HepG2 (cell line): ENCODE data around the gene CBX2. TPM values are rescaled to one million over a fixed set of nuclear protein-coding genes. Genes with fewer than 3 reads are reported as not detected.

Experiments used
- CREM ChIP-seq, 2 experiments: sonication (generic) in 1 of 2; formaldehyde crosslinking in 1 of 2; IDR thresholded peaks; 2 replicates each; pipeline versions ENCODE4 v1.4.0 to v1.6.1; 2016 to 2020; ENCODE audit warnings: antibody characterized with exemption in 1 of 2, mild to moderate bottlenecking in 1 of 2, missing genetic modification reagents in 1 of 2
- GATAD2A ChIP-seq: IDR thresholded peaks from 2 replicates; pipeline ENCODE4 v1.6.1; 2016
- HDAC6 ChIP-seq: fragments of 200-600 bp; sonication (generic); IDR thresholded peaks from 2 replicates; pipeline ENCODE4 v1.7.0; 2017; ENCODE audit warnings: mild to moderate bottlenecking, antibody characterized with exemption, low read length, low read depth
- MTA3 ChIP-seq: sonication (generic); formaldehyde crosslinking; IDR thresholded peaks from 2 replicates; pipeline ENCODE4 v1.4.0; 2020; ENCODE audit warnings: missing genetic modification reagents
- NCOA5 ChIP-seq: sonication (generic); formaldehyde crosslinking; IDR thresholded peaks from 2 replicates; pipeline ENCODE4 v1.4.0; 2020; ENCODE audit warnings: missing genetic modification reagents
- PPARG ChIP-seq: conservative IDR thresholded peaks from 2 replicates; pipeline ENCODE4 v1.6.1; 2016; ENCODE audit warnings: missing biosample characterization, missing genetic modification reagents
- SMYD3 ChIP-seq: sonication (generic); formaldehyde crosslinking; IDR thresholded peaks from 2 replicates; pipeline ENCODE4 v1.8.1; 2023; ENCODE audit warnings: mild to moderate bottlenecking, missing genetic modification reagents
- TCF7 ChIP-seq: sonication (generic); IDR thresholded peaks from 2 replicates; pipeline ENCODE4 v1.6.1; 2016; ENCODE audit warnings: antibody characterized with exemption, low read depth
- ZNF224 ChIP-seq: sonication (generic); formaldehyde crosslinking; IDR thresholded peaks from 2 replicates; pipeline ENCODE4 v1.5.0; 2020; ENCODE audit warnings: mild to moderate bottlenecking, missing genetic modification reagents
- ZNF33A ChIP-seq: sonication (generic); formaldehyde crosslinking; IDR thresholded peaks from 2 replicates; pipeline ENCODE4 v1.5.1; 2020; ENCODE audit warnings: missing genetic modification reagents, mild to moderate bottlenecking, moderate library complexity, borderline replicate concordance
- ZNF354B ChIP-seq: sonication (generic); formaldehyde crosslinking; IDR thresholded peaks from 2 replicates; pipeline ENCODE4 v1.8.0; 2022; ENCODE audit warnings: mild to moderate bottlenecking, missing genetic modification reagents
- ZNF550 ChIP-seq: sonication (generic); formaldehyde crosslinking; IDR thresholded peaks from 2 replicates; pipeline ENCODE4 v1.4.0; 2020; ENCODE audit warnings: mild to moderate bottlenecking, missing genetic modification reagents, borderline replicate concordance
- polyA plus RNA-seq, 8 experiments: library from polyadenylated mRNA; depleted of rRNA in 3 of 8; stranded (reverse) in 7 of 8; unstranded in 1 of 8; fragments of >200 nt; fragmentation: Illumina TruSeq in 4 of 8; extraction: Trizol in 4 of 8; gene quantifications; 2 replicates each; pipeline versions ENCODE4 v1.2.1 to v1.2.3, GENCODE V29; 2011 to 2016; ENCODE audit warnings: low read depth in 4 of 8, missing spikeins in 1 of 8, mixed read lengths in 1 of 8; ENCODE audit not compliant: insufficient read depth in 1 of 8
- total RNA-seq, 5 experiments: library from RNA; depleted of rRNA; stranded (reverse); fragments of >200 nt; fragmentation: Illumina TruSeq; extraction: Trizol; gene quantifications; 2 replicates each; pipeline ENCODE4 v1.2.3, GENCODE V29; 2016; ENCODE audit warnings: low read depth in 1 of 5
- TF ChIP-seq, protein P1 (sequence below): sonication (generic); formaldehyde crosslinking; IDR thresholded peaks from 2 replicates; pipeline ENCODE4 v1.4.0; 2020; ENCODE audit warnings: mild to moderate bottlenecking, missing genetic modification reagents
- TF ChIP-seq, protein P2 (sequence below), 2 experiments: IDR thresholded peaks; 2 replicates each; pipeline ENCODE4 v1.6.1; 2011 to 2012; ENCODE audit warnings: low read length in 2 of 2, borderline replicate concordance in 1 of 2, low read depth in 1 of 2, mild to moderate bottlenecking in 1 of 2, moderate library complexity in 1 of 2
- TF ChIP-seq, protein P3 (sequence below), 2 experiments: sonication (generic) in 1 of 2; formaldehyde crosslinking in 1 of 2; IDR thresholded peaks; 2 replicates each; pipeline versions ENCODE4 v1.4.0 to v1.6.1; 2018 to 2020; ENCODE audit warnings: missing genetic modification reagents in 2 of 2, borderline replicate concordance in 1 of 2, low read depth in 1 of 2, mild to moderate bottlenecking in 1 of 2, missing biosample characterization in 1 of 2

The CBX2 gene
- total and polyA plus RNA-seq, 2 of the 13 experiments (the other 11 are each of a cell fraction or from before 2014, with no cell fraction given) = 14.5 to 31.1 TPM

DNA sequence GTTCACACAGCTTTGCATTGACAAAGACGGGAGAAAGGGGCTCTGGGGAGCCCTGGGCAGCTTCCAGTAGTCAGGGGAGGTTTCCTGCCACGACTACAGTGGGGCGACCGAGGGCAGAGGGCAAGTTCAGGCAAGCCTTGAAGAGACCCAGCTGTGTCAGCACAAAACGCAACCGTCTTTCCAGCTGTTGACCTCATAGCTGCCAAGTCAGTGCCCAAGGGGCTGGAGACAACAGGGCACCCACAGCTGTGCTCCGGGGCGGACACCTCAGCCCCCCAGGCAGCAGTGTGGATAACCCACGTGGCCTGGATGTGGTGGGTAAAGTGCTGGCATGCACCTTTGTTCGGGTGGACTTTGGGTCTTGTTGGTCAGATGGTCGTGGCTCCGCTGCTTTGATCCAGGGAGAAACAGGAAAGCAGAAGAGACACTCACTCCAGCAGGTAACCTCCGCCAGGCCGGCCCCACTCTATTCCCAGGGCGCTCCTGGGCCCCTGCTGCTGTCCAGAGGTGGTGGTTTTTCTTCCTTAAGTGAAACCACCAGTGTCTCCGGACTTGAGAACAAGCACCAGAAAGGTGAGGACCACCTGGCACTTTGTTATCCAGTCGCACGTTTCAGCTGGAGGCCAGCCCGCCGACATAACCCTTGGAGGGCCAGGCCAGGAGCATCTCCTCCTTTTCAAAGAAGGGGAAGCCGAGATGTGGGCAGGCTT, 17.6 kb upstream of the CBX2 start (continued):
- TF ChIP-seq, protein P1, sequence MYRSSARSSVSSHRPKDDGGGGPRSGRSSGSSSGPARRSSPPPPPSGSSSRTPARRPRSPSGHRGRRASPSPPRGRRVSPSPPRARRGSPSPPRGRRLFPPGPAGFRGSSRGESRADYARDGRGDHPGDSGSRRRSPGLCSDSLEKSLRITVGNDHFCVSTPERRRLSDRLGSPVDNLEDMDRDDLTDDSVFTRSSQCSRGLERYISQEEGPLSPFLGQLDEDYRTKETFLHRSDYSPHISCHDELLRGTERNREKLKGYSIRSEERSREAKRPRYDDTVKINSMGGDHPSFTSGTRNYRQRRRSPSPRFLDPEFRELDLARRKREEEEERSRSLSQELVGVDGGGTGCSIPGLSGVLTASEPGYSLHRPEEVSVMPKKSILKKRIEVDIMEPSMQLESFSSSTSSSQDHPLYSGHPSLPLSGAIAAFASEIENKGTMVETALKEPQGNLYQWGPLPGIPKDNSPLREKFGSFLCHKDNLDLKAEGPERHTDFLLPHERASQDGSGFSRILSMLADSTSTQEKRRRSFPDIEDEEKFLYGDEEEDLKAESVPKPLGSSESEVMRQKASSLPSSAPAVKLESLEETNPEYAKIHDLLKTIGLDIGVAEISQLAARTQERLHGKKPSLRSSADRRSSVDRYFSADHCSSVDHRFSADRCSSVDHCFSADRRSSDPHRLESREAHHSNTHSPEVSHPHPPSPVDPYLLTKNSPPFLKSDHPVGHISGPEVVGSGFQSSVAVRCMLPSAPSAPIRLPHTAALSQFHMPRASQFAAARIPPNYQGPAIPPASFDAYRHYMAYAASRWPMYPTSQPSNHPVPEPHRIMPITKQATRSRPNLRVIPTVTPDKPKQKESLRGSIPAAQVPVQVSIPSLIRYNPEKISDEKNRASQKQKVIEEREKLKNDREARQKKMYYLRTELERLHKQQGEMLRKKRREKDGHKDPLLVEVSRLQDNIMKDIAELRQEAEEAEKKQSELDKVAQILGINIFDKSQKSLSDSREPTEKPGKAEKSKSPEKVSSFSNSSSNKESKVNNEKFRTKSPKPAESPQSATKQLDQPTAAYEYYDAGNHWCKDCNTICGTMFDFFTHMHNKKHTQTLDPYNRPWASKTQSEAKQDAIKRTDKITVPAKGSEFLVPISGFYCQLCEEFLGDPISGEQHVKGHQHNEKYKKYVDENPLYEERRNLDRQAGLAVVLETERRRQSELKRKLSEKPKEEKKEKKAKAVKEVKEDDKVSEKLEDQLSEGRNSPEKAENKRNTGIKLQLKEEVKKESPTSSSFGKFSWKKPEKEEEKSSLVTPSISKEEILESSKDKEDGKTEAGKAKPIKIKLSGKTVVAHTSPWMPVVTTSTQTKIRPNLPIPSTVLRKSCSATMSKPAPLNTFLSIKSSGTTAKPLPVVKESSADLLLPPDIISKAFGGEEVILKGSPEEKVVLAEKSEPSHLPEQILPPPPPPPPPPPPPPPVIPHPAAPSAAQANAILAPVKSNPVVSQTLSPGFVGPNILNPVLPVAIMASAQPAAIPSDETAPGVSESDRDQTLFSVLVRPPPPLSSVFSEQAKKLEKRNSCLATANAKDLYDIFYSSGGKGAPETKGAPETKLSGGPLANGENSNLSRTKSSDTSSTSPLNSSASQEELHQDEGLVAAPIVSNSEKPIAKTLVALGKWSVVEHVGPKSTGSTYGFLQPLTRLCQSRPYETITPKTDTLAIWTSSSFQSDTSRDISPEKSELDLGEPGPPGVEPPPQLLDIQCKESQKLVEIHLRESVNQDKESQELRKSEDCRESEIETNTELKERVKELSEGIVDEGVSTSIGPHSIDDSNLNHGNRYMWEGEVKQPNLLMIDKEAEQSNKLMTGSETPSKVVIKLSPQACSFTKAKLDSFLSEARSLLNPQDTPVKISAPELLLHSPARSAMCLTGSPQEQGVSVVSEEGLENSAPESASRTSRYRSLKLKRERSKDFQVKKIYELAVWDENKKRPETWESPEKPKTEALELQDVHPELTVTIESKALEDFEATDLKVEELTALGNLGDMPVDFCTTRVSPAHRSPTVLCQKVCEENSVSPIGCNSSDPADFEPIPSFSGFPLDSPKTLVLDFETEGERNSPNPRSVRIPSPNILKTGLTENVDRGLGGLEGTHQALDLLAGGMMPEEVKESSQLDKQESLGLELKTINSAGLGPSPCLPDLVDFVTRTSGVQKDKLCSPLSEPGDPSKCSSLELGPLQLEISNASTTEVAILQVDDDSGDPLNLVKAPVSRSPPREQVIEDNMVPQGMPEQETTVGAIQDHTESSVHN (CRISPR knock-in tag) = 0 out of 2 replicates have a peak, but pooled peaks have one; percentile 6
- TF ChIP-seq GATAD2A (peak; percentile 96), PPARG (peak; percentile 77; the same call in 1 of the 2 replicates), ZNF224 (CRISPR knock-in tag) (peak; percentile 91; the same call in 1 of the 2 replicates), SMYD3 (CRISPR knock-in tag) (peak; percentile 42; the same call in 1 of the 2 replicates), ZNF33A (CRISPR knock-in tag) (no peak), CREM (IDR thresholded peaks at IDR 0.05) (peak; percentile 65; the same call in 1 of the 2 replicates), CREM (CRISPR knock-in tag; IDR thresholded peaks at IDR 0.05) (peak; percentile 3; the same call in 1 of the 2 replicates), ZNF550 (CRISPR knock-in tag) (no peak), HDAC6 (no peak), NCOA5 (CRISPR knock-in tag) (no peak), TCF7 (peak; percentile 92), ZNF354B (no peak), MTA3 (CRISPR knock-in tag) (no peak)
- TF ChIP-seq, protein P2, sequence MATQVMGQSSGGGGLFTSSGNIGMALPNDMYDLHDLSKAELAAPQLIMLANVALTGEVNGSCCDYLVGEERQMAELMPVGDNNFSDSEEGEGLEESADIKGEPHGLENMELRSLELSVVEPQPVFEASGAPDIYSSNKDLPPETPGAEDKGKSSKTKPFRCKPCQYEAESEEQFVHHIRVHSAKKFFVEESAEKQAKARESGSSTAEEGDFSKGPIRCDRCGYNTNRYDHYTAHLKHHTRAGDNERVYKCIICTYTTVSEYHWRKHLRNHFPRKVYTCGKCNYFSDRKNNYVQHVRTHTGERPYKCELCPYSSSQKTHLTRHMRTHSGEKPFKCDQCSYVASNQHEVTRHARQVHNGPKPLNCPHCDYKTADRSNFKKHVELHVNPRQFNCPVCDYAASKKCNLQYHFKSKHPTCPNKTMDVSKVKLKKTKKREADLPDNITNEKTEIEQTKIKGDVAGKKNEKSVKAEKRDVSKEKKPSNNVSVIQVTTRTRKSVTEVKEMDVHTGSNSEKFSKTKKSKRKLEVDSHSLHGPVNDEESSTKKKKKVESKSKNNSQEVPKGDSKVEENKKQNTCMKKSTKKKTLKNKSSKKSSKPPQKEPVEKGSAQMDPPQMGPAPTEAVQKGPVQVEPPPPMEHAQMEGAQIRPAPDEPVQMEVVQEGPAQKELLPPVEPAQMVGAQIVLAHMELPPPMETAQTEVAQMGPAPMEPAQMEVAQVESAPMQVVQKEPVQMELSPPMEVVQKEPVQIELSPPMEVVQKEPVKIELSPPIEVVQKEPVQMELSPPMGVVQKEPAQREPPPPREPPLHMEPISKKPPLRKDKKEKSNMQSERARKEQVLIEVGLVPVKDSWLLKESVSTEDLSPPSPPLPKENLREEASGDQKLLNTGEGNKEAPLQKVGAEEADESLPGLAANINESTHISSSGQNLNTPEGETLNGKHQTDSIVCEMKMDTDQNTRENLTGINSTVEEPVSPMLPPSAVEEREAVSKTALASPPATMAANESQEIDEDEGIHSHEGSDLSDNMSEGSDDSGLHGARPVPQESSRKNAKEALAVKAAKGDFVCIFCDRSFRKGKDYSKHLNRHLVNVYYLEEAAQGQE (IDR thresholded peaks at IDR 0.05; ENCODE audit: borderline replicate concordance in 1 of 2, low read depth in 1 of 2, low read length in 2 of 2) = peak in 1 of 2 experiments; percentile 59; a peak in 2 of 4 replicates
- TF ChIP-seq, protein P3, sequence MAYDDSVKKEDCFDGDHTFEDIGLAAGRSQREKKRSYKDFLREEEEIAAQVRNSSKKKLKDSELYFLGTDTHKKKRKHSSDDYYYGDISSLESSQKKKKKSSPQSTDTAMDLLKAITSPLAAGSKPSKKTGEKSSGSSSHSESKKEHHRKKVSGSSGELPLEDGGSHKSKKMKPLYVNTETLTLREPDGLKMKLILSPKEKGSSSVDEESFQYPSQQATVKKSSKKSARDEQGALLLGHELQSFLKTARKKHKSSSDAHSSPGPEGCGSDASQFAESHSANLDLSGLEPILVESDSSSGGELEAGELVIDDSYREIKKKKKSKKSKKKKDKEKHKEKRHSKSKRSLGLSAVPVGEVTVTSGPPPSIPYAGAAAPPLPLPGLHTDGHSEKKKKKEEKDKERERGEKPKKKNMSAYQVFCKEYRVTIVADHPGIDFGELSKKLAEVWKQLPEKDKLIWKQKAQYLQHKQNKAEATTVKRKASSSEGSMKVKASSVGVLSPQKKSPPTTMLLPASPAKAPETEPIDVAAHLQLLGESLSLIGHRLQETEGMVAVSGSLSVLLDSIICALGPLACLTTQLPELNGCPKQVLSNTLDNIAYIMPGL (CRISPR knock-in tag; IDR thresholded peaks at IDR 0.05; ENCODE audit: borderline replicate concordance in 1 of 2, low read depth in 1 of 2) = peak; percentile 73 to 80; a peak in 3 of 4 replicates
